ENCODE measurements around the gene PCDHGA9.
"Not testable (repeated sequence)": the region's sequence is repeated elsewhere in the genome, so short reads cannot be mapped to it uniquely, and the experiment has no call there.

Gene PCDHGA9

GRCh38 chr5:141384471-141385267 is 17.9 kb upstream of the PCDHGA9 start:
- no peak for DNase-seq

GRCh38 chr5:141387557-141388311 is 14.8 kb upstream of the PCDHGA9 start, which contains the start of gene PCDHGB4:
PCDHGB4 (plus strand) TSS chr5:141387698; CDS start chr5:141387885, 187 bp downstream.
- peak in 1 of 5 experiments; percentile 30 for DNase-seq

GRCh38 chr5:141388661-141389060 is 13.9 kb upstream of the PCDHGA9 start:
- no peak for DNase-seq

- DNase-seq, result no peak
These were observed 13.2 kb upstream of the PCDHGA9 start for GRCh38 chr5:141389153-141390042.

- peak in 1 of 5 experiments; percentile 14 for DNase-seq
These were observed 10.0 kb upstream of the PCDHGA9 start, which contains the start of gene PCDHGA8 for GRCh38 chr5:141392429-141393198. PCDHGA8 (plus strand) TSS chr5:141392633; CDS start chr5:141392814, 181 bp downstream.

- no peak for DNase-seq
These were observed 9.3 kb upstream of the PCDHGA9 start for GRCh38 chr5:141393267-141393666.

GRCh38 chr5:141394401-141395187 is 8.0 kb upstream of the PCDHGA9 start:
- DNase-seq, result not testable (repeated sequence)

GRCh38 chr5:141397756-141398551 is 4.6 kb upstream of the PCDHGA9 start, which contains the start of gene PCDHGB5:
PCDHGB5 (plus strand) TSS chr5:141397947; CDS start chr5:141398128, 181 bp downstream.
- DNase-seq, result peak in 1 of 5 experiments; percentile 45

GRCh38 chr5:141398608-141399007 is 4.0 kb upstream of the PCDHGA9 start:
- DNase-seq, result no peak

- no peak for DNase-seq
These were observed 2.9 kb upstream of the PCDHGA9 start for GRCh38 chr5:141399555-141400258.

- DNase-seq, result no peak
These were observed 809 bp downstream of the PCDHGA9 start for GRCh38 chr5:141403387-141403786.

- DNase-seq, result peak in 1 of 5 experiments; percentile 36
These were observed 5.4 kb downstream of the PCDHGA9 start, which contains the start of gene PCDHGB6 for GRCh38 chr5:141407790-141408505. PCDHGB6 (plus strand) TSS chr5:141408021; CDS start chr5:141408203, 182 bp downstream.

GRCh38 chr5:141409598-141410306 is 7.2 kb downstream of the PCDHGA9 start:
- no peak for DNase-seq

GRCh38 chr5:141411575-141411974 is 9.0 kb downstream of the PCDHGA9 start:
- DNase-seq, result no peak

- DNase-seq, result peak in 3 of 5 experiments; percentile 40 to 65 (median 46)
These were observed 10.4 kb downstream of the PCDHGA9 start, which contains the start of gene PCDHGA10 for GRCh38 chr5:141412854-141413539. PCDHGA10 (plus strand) TSS chr5:141412987; CDS start chr5:141413176, 189 bp downstream.

- DNase-seq, result no peak
These were observed 11.0 kb downstream of the PCDHGA9 start for GRCh38 chr5:141413540-141414069.

Data from T-helper 2 cell (primary cell).